ENCODE data around the gene BEAN1. TPM values are rescaled to one million over a fixed set of nuclear protein-coding genes. Genes with fewer than 3 reads are reported as not detected.

The BEAN1 gene
- total and polyA plus RNA-seq, 9 of the 15 experiments (the other 6 are each of a cell fraction or from before 2014, with no cell fraction given) = not detected

GRCh38 chr16:66525396-66526180 lies 98.5 kb downstream of the BEAN1 start:
- 0 out of 2 replicates have a peak, but pooled peaks cover 3% of the 10 kb centered on the region for H4K20me1 ChIP-seq (replicated peaks; ENCODE audit: control insufficient read depth, insufficient read depth, low read length)
- BruUV-seq (replicated peaks) = no TSS peak
- no peaks in the 10 kb centered on the region for H3K9me1 ChIP-seq (ENCODE audit: control insufficient read depth, insufficient read depth, low read length)
- CTCF ChIA-PET (ENCODE audit: low intra/inter-chr PET ratio) = no interaction called here
- H3K4me3 ChIP-seq = no peak overlapping the region
- no peak overlapping the region for H2AFZ ChIP-seq (ENCODE audit: low read depth, low read length)
- FAIRE-seq = peak; percentile 61
- 40% methylated on average over 8 of the region's 9 CpGs for WGBS (ENCODE audit: insufficient coverage, low coverage, missing lambda C conversion rate)
- H3K4me2 ChIP-seq (ENCODE audit: insufficient read depth, low read length) = no peak overlapping the region
- H3K27ac ChIP-seq (ENCODE audit: extremely low read depth, low read depth, low read length) = no peak overlapping the region
- in situ Hi-C loops (cut with MboI) = no loop called here
- peaks cover 4% of the 10 kb centered on the region; the same call in 1 of the 3 replicates for H3K36me3 ChIP-seq (ENCODE audit: control insufficient read depth, insufficient read depth, low read length)
- H3K9ac ChIP-seq (ENCODE audit: insufficient read depth in 1 of 2, low read depth in 2 of 2, low read length in 2 of 2) = no peak overlapping the region
- intact Hi-C loops (cut with micrococcal nuclease) = no loop called here
- ATAC-seq = peak; percentile 65
- POLR2A ChIA-PET = no interaction called here
- H3K4me1 ChIP-seq (replicated peaks in 1 of 2; ENCODE audit: control insufficient read depth in 2 of 2, insufficient read depth in 2 of 2, low read length in 2 of 2) = peaks cover 15 to 39% of the 10 kb centered on the region in 2 experiments; a peak in 4 of 5 replicates
- no peak for DNase-seq (ENCODE audit: extremely low read depth in 1 of 4, low spot score in 3 of 4)
- H3K79me2 ChIP-seq (ENCODE audit: control insufficient read depth, insufficient read depth, low read length) = no peaks in the 10 kb centered on the region
- H3K27me3 ChIP-seq (ENCODE audit: control insufficient read depth in 2 of 2, insufficient read depth in 2 of 2, low read length in 2 of 2) = no peaks in the 10 kb centered on the region
- no peaks in the 10 kb centered on the region for H3K9me3 ChIP-seq (replicated peaks; ENCODE audit: control insufficient read depth, insufficient read depth, low read depth, low read length)
- TF ChIP-seq ZNF134 (CRISPR knock-in tag; conservative IDR thresholded peaks at IDR 0.05) = 0 out of 2 replicates have a peak, but pooled peaks have one; percentile 13
- TF ChIP-seq ATF1 (CRISPR knock-in tag; IDR thresholded peaks at IDR 0.05) = no peak
- TF ChIP-seq ATF1 (tag; IDR thresholded peaks at IDR 0.05) = peak; percentile 38; the same call in 1 of the 2 replicates
- 0 out of 2 replicates have a peak, but pooled peaks have one; percentile 25 for TF ChIP-seq HMBOX1 (IDR thresholded peaks at IDR 0.05)
- TF ChIP-seq TEAD1 (CRISPR knock-in tag; IDR thresholded peaks at IDR 0.05) = 0 out of 4 replicates have a peak, but pooled peaks of 1 of the 2 experiments have one; percentile 28
- no peak for TF ChIP-seq ETS1 (conservative IDR thresholded peaks at IDR 0.05; ENCODE audit: control insufficient read depth, low read depth, low read length)
- no peak for TF ChIP-seq CBFA2T3 (IDR thresholded peaks at IDR 0.05)
- TF ChIP-seq NCOA4 (IDR thresholded peaks at IDR 0.05; ENCODE audit: partially characterized antibody) = no peak
- peak; percentile 40; the same call in 1 of the 2 replicates for TF ChIP-seq CREB1 (IDR thresholded peaks at IDR 0.05)
- 0 out of 2 replicates have a peak, but pooled peaks have one; percentile 20 for TF ChIP-seq CREB1 (CRISPR knock-in tag; IDR thresholded peaks at IDR 0.05)
- TF ChIP-seq FOSL1 (tag; conservative IDR thresholded peaks at IDR 0.05) = peak; percentile 78
- no peak for TF ChIP-seq HDAC2 (IDR thresholded peaks at IDR 0.05)
- no peak for TF ChIP-seq ZNF407 (IDR thresholded peaks at IDR 0.05; ENCODE audit: low read depth)

Data from K562 (cell line).